ENCODE measurements around the gene FAM236D.
"Not testable (repeated sequence)": the region's sequence is repeated elsewhere in the genome, so short reads cannot be mapped to it uniquely, and the experiment has no call there.

FAM236D gene

GRCh38 chrX:72808110-72808509 is at the start of gene FAM236D:
Gene FAM236D, minus strand, starts transcription at chrX:72808210. Its CDS starts 100 bp downstream, at chrX:72808110.
- not testable (repeated sequence) for DNase-seq (ENCODE audit: low read depth in 2 of 2)

GRCh38 chrX:72837532-72837931 is 29.5 kb upstream of the FAM236D start:
- DNase-seq (ENCODE audit: low read depth in 2 of 2), result not testable (repeated sequence)

GRCh38 chrX:72830701-72831100 is 22.7 kb upstream of the FAM236D start:
- not testable (repeated sequence) for DNase-seq (ENCODE audit: low read depth in 2 of 2)

GRCh38 chrX:72790390-72790789 is 17.6 kb downstream of the FAM236D start:
- DNase-seq (ENCODE audit: low read depth in 2 of 2), result not testable (repeated sequence)

- DNase-seq (ENCODE audit: low read depth in 2 of 2), result not testable (repeated sequence)
Observed at GRCh38 chrX:72788142-72788541, 19.9 kb downstream of the FAM236D start.

- not testable (repeated sequence) for DNase-seq (ENCODE audit: low read depth in 2 of 2)
Observed at GRCh38 chrX:72783964-72784363, 24.0 kb downstream of the FAM236D start.

- not testable (repeated sequence) for DNase-seq (ENCODE audit: low read depth in 2 of 2)
Observed at GRCh38 chrX:72783365-72783936, 24.6 kb downstream of the FAM236D start.

- DNase-seq (ENCODE audit: low read depth in 2 of 2), result not testable (repeated sequence)
Observed at GRCh38 chrX:72782560-72782959, 25.4 kb downstream of the FAM236D start, which contains the start of gene FAM236B. Gene FAM236B, minus strand, starts transcription at chrX:72782660. Its CDS starts 100 bp downstream, at chrX:72782560.

- not testable (repeated sequence) for DNase-seq (ENCODE audit: low read depth in 2 of 2)
Observed at GRCh38 chrX:72778146-72778545, 29.9 kb downstream of the FAM236D start.

- DNase-seq (ENCODE audit: low read depth in 2 of 2), result not testable (repeated sequence)
Observed at GRCh38 chrX:72777467-72777790, 30.6 kb downstream of the FAM236D start.

GRCh38 chrX:72776653-72777466 is 31.1 kb downstream of the FAM236D start, which contains the start of gene DMRTC1B:
Gene DMRTC1B, plus strand, starts transcription at chrX:72776890. Its CDS starts 68,246 bp downstream, at chrX:72845136.
- DNase-seq (ENCODE audit: low read depth in 2 of 2), result not testable (repeated sequence)

GRCh38 chrX:72760454-72760853 is 47.6 kb downstream of the FAM236D start:
- not testable (repeated sequence) for DNase-seq (ENCODE audit: low read depth in 2 of 2)

All from fibroblast of skin of left biceps (primary cell).